Measurements from ENCODE around the gene RNF213. TPM values are rescaled to one million over a fixed set of nuclear protein-coding genes. Genes with fewer than 3 reads are reported as not detected.
A peak's percentile ranks its signal among the peaks of the same experiment; 100 is the strongest.

Gene RNF213
- total and polyA plus RNA-seq, 4 donors = 45.1 to 78.3 (median 59.3) TPM

DNA sequence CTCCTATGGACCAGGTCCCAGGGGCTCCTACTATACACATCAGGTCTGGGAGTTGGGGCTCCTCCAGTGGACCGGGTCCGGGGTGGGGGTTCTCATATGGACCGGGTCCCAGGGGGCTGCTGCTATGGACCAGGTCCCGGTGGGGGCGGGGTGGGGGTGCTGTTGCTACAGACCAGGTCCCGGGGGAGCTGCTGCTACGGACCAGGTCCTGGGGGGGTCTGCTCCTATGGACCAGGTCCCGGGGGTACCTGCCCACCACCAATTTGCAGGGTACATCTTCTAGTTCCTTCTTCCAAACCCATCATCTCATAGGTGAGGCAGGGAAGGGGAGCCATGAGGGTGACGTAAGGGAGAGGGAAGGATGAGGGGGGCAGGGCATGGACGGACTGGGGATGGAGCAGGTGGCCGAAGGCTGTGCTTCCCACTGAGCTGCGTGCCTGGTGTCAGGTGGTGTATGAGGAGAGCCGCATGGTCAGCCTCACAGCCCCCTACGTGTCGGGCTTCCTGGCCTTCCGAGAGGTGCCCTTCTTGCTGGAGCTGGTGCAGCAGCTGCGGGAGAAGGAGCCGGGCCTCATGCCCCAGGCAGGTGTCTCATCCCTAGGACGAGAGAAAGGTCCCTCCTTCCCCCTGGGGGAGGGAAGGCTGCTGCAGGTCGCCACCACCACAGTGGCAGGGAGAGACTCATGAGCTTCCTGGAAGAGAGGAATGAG is 160.9 kb downstream of the RNF213 start:
- Histone ChIP-seq H3K36me3 (ENCODE audit: control insufficient read depth, insufficient read depth, low read length) (peaks cover 63% of the 10 kb centered on the region), H3K4me3 (ENCODE audit: low read depth, low read length) (no peak overlapping the region), H3K27me3 (ENCODE audit: control insufficient read depth, insufficient read depth, low read length) (no peaks in the 10 kb centered on the region), H3K27ac (ENCODE audit: low read depth, low read length) (no peak overlapping the region), H3K4me1 (ENCODE audit: control insufficient read depth, insufficient read depth, low read length) (peaks cover 1% of the 10 kb centered on the region), H3K9me3 (ENCODE audit: control insufficient read depth, insufficient read depth, low read length) (no peaks in the 10 kb centered on the region)
- 69% methylated on average over 12 of the region's 20 CpGs for WGBS (ENCODE audit: insufficient coverage)
- DNase-seq (ENCODE audit: low read depth in 4 of 6, low spot score in 6 of 6) = no peak

DNA sequence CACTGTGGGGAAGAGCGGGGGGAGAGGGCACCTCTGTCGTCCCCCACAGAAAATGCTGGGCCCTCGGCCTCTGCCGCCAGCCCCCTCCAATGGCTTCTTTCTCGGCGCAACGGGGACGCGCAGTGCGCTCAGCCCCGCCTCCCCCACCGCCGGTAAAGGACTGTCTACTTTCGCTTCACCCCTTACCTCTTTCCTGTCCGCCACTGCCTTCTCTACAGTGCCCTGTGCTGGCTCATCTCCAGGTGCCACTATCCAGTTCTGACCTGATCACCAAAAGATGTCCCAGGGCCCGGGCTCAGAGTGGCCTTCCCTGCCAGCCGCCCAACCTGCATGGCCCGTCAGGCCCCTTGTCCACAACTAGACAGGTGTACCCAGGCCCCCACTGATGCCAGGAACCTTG is 161.6 kb downstream of the RNF213 start:
- WGBS (ENCODE audit: insufficient coverage) = 81% methylated on average over 18 of the region's 18 CpGs
- H3K36me3 ChIP-seq (ENCODE audit: control insufficient read depth, insufficient read depth, low read length) = peaks cover 59% of the 10 kb centered on the region
- no peak for DNase-seq (ENCODE audit: low read depth in 4 of 6, low spot score in 6 of 6)
- H3K4me3 ChIP-seq (ENCODE audit: low read depth, low read length) = no peak overlapping the region
- H3K27ac ChIP-seq (ENCODE audit: low read depth, low read length) = no peak overlapping the region
- H3K27me3 ChIP-seq (ENCODE audit: control insufficient read depth, insufficient read depth, low read length) = no peaks in the 10 kb centered on the region
- H3K9me3 ChIP-seq (ENCODE audit: control insufficient read depth, insufficient read depth, low read length) = no peaks in the 10 kb centered on the region
- H3K4me1 ChIP-seq (ENCODE audit: control insufficient read depth, insufficient read depth, low read length) = peaks cover 8% of the 10 kb centered on the region

DNA sequence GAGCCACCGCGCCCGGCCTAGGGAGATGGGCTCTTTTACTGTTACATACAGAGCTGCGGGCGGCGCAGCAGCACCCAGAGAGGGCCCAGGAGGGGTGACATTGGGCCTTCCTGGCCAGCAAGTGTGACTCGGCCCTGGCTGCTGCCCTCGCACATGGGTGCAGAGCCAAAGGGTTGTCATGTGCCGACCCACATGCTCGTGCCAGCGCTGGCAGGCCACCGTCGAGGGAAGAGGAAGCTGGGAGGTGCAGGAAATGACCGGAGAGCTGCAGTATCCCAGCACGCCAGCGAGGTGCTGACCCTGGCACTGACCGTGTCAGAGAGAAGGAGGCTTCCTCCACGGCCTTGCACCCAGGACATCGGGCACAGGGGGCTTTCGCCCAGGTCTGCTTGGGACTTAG is 162.3 kb downstream of the RNF213 start:
- 92% methylated on average over 20 of the region's 20 CpGs for WGBS (ENCODE audit: insufficient coverage)
- Histone ChIP-seq H3K27ac (ENCODE audit: low read depth, low read length) (no peak overlapping the region), H3K4me3 (ENCODE audit: low read depth, low read length) (no peak overlapping the region), H3K36me3 (ENCODE audit: control insufficient read depth, insufficient read depth, low read length) (peaks cover 59% of the 10 kb centered on the region), H3K4me1 (ENCODE audit: control insufficient read depth, insufficient read depth, low read length) (peaks cover 8% of the 10 kb centered on the region), H3K27me3 (ENCODE audit: control insufficient read depth, insufficient read depth, low read length) (no peaks in the 10 kb centered on the region), H3K9me3 (ENCODE audit: control insufficient read depth, insufficient read depth, low read length) (no peaks in the 10 kb centered on the region)
- no peak for DNase-seq (ENCODE audit: low read depth in 4 of 6, low spot score in 6 of 6)

DNA sequence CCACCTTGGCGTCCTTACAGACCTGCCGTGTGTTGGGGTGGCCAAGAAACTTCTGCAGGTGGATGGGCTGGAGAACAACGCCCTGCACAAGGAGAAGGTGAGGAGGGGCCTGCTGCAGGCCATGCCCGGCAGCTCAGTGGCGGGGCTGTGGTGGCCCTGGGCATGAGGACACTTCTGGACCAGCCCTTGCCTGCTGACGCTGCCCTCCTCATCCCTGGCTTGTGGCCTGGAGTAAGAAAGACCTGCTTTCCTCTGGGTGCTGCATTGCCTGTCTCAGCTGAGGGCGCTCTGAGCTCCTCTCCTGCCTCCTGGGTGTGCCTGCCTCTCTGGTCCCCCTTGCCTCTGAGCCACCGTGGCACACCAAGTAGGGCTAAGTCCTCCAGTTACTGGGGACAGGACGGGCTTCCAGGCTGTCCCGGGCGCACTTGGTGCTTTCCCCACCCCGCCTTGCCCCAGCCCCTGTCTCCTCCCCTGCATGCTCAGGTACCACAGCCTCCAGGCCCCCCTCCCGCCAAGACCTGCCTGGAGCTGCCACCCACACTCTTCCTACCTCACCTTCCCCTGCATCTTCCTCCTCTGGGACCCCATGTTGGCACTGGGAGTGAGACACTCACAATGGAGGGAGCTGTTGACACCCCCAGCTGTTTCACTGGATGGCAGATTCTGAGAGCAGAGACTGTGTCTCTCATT is 163.0 kb downstream of the RNF213 start:
- H3K27ac ChIP-seq (ENCODE audit: low read depth, low read length) = no peak overlapping the region
- 75% methylated on average over 12 of the region's 13 CpGs for WGBS (ENCODE audit: insufficient coverage)
- no peak for DNase-seq (ENCODE audit: low read depth in 4 of 6, low spot score in 6 of 6)
- no peak overlapping the region for H3K4me3 ChIP-seq (ENCODE audit: low read depth, low read length)
- H3K9me3 ChIP-seq (ENCODE audit: control insufficient read depth, insufficient read depth, low read length) = no peaks in the 10 kb centered on the region
- peaks cover 8% of the 10 kb centered on the region for H3K4me1 ChIP-seq (ENCODE audit: control insufficient read depth, insufficient read depth, low read length)
- H3K27me3 ChIP-seq (ENCODE audit: control insufficient read depth, insufficient read depth, low read length) = no peaks in the 10 kb centered on the region
- H3K36me3 ChIP-seq (ENCODE audit: control insufficient read depth, insufficient read depth, low read length) = peaks cover 65% of the 10 kb centered on the region

DNA sequence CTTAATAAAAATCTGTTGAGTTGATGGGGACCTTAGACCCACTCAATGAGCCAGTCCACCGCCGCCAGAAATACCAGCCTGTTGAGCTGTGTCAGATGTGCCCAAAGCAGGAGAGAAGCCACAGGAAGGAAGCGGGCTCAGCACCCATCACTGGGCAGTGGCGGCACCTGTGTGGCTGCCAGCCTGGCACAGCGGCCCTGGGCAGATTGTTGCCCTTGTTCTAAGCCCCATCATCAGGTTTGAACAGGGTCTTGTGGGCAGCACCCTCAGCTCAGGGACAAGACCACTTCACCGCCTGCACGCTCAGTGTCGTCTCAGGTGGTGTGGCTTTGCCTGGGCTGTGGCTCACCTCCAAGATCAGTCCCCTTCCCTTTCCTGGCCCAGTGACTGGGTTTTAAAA is 163.6 kb downstream of the RNF213 start:
- Histone ChIP-seq H3K36me3 (ENCODE audit: control insufficient read depth, insufficient read depth, low read length) (peaks cover 65% of the 10 kb centered on the region), H3K27me3 (ENCODE audit: control insufficient read depth, insufficient read depth, low read length) (no peaks in the 10 kb centered on the region), H3K4me3 (ENCODE audit: low read depth, low read length) (no peak overlapping the region), H3K27ac (ENCODE audit: low read depth, low read length) (no peak overlapping the region), H3K4me1 (ENCODE audit: control insufficient read depth, insufficient read depth, low read length) (peaks cover 8% of the 10 kb centered on the region), H3K9me3 (ENCODE audit: control insufficient read depth, insufficient read depth, low read length) (no peaks in the 10 kb centered on the region)
- 93% methylated on average over 6 of the region's 8 CpGs for WGBS (ENCODE audit: insufficient coverage)
- no peak for DNase-seq (ENCODE audit: low read depth in 4 of 6, low spot score in 6 of 6)

DNA sequence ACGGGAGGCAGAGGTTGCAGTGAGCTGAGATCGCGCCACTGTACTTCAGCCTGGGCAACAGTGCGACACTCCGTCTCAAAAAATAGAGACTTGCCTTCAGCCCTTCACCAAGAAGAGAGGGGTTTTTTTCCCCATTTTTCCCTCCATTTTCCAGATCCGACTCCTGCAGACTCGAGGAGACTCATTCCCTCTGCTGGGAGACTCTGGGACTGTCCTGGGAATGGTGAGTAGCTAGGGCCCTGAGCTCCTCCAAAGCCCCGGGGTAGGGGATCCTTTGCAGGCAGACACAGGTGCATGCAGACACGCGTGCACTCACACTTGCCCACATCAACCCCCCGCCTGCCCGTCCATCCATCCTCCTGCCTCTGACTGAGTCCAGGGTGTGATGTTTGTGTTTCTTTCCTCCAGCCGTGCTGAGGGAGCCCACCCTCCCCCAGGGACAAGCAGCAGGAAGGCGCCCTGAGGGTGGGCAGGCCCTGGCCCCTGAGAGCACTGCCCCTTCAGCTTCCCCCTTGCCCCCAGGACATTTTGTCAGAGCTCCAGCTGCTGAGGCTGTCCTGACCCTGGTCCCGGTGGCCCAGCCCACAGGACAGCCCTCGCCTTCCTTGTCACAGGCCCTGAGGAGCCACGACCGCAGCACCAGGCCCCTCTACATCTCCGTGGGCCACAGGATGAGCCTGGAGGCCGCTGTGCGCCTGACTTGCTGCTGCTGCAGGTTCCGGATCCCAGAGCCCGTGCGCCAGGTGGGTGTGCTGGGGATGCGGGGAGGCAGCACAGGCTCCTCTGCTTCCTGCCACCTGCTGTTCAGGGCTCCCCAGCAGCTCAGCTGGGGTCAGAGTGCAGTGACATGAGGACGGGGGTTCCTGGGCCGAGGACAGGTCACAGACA is 164.5 kb downstream of the RNF213 start:
- WGBS (ENCODE audit: insufficient coverage) = 84% methylated on average over 19 of the region's 27 CpGs
- Histone ChIP-seq H3K9me3 (ENCODE audit: control insufficient read depth, insufficient read depth, low read length) (no peaks in the 10 kb centered on the region), H3K36me3 (ENCODE audit: control insufficient read depth, insufficient read depth, low read length) (peaks cover 67% of the 10 kb centered on the region), H3K27ac (ENCODE audit: low read depth, low read length) (no peak overlapping the region), H3K4me3 (ENCODE audit: low read depth, low read length) (no peak overlapping the region), H3K27me3 (ENCODE audit: control insufficient read depth, insufficient read depth, low read length) (no peaks in the 10 kb centered on the region), H3K4me1 (ENCODE audit: control insufficient read depth, insufficient read depth, low read length) (peaks cover 8% of the 10 kb centered on the region)
- no peak for DNase-seq (ENCODE audit: low read depth in 4 of 6, low spot score in 6 of 6)

DNA sequence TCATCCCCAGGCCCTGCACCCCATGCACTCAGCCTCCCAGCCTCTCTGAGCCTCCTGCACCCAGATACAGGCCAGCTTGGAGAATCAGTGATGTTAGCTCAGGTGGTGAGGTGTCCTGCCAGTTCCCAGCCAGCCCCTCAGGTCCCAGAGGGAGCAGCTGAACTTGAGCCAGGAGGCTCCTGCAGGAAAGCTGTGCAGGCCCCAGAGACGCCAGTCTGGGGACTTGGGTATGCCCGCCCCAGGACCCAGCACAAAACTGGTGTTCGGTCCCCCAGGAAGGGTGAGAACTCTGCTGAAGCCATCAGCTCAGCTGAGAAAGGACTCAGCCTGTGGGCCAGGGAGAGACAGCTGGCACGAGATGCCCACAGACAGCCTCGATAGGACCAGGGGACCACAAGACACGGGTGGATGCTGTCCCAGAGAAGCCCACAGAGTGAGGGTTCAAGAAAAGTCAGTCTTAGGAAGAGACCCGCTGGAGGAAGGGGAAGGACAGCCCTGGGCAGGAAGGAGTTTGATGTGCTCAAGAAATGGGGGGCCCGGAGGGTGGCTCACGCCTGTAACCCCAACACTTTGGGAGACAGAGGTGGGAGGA is 165.3 kb downstream of the RNF213 start:
- H3K4me1 ChIP-seq (ENCODE audit: control insufficient read depth, insufficient read depth, low read length) = peaks cover 8% of the 10 kb centered on the region
- no peaks in the 10 kb centered on the region for H3K27me3 ChIP-seq (ENCODE audit: control insufficient read depth, insufficient read depth, low read length)
- H3K36me3 ChIP-seq (ENCODE audit: control insufficient read depth, insufficient read depth, low read length) = peaks cover 72% of the 10 kb centered on the region
- no peak for DNase-seq (ENCODE audit: low read depth in 4 of 6, low spot score in 6 of 6)
- 84% methylated on average over 9 of the region's 9 CpGs for WGBS (ENCODE audit: insufficient coverage)
- H3K4me3 ChIP-seq (ENCODE audit: low read depth, low read length) = no peak overlapping the region
- no peak overlapping the region for H3K27ac ChIP-seq (ENCODE audit: low read depth, low read length)
- no peaks in the 10 kb centered on the region for H3K9me3 ChIP-seq (ENCODE audit: control insufficient read depth, insufficient read depth, low read length)

DNA sequence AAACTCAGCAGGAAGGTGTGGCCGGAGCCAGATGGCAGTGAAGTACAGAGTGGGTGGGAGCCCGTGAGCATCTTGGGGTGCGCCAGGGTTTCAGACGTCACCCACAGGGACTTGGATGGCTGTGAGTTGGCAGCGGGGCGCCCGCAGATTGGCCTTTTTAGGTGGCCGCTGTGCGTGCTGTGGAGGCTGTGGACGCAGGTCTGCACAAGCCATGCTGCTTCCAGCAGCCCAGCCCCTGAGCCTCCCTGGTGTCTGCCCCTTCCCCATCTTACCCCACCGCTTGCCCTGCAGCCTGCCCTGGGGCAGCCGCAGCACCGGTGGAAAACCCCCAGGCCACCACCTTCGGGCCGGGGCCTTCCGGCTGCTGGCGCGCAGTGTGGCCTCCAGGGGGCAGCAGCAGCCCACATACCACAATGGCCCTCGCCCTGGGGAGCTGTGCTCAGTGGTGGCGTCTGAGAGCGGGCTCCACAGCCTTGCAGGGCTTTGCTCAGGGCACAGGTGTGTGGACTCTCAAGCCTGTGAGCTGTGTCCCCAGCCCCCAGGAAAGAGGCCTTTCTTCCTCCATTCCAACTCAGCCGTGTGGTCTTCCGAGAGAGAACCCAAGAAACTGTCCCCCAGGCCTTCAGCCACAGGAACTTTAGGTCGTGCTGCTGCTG is 166.1 kb downstream of the RNF213 start:
- Histone ChIP-seq H3K4me1 (ENCODE audit: control insufficient read depth, insufficient read depth, low read length) (peaks cover 8% of the 10 kb centered on the region), H3K9me3 (ENCODE audit: control insufficient read depth, insufficient read depth, low read length) (no peaks in the 10 kb centered on the region), H3K4me3 (ENCODE audit: low read depth, low read length) (no peak overlapping the region), H3K27ac (ENCODE audit: low read depth, low read length) (no peak overlapping the region), H3K36me3 (ENCODE audit: control insufficient read depth, insufficient read depth, low read length) (peaks cover 77% of the 10 kb centered on the region), H3K27me3 (ENCODE audit: control insufficient read depth, insufficient read depth, low read length) (no peaks in the 10 kb centered on the region)
- WGBS (ENCODE audit: insufficient coverage) = 34% methylated on average over 22 of the region's 24 CpGs
- peak in 5 of 6 donors; percentile 17 to 92 (median 53) for DNase-seq (ENCODE audit: low read depth in 4 of 6, low spot score in 6 of 6)

Data from spinal cord (tissue), 10 donors.